Keratinocyte (primary cell): ENCODE measurements around the gene ACADL. TPM values are rescaled to one million over a fixed set of nuclear protein-coding genes. Genes with fewer than 3 reads are reported as not detected.

Experiments
- DNase-seq: peaks from one replicate; pipeline ENCODE4 v3.0.0-alpha.2; 2011; ENCODE audit warnings: low read depth, missing footprints, low spot score
- FAIRE-seq: peaks from 2 replicates; lab custom pipeline; 2011; peaks lifted over from hg19 to GRCh38; lab: Jason Lieb, UNC
- H2AFZ ChIP-seq: 2 replicates; pipeline ENCODE4 v1.6.0; 2012; ENCODE audit warnings: low read length, control low read depth, inconsistent platforms; ENCODE audit not compliant: control insufficient read depth
- H3K27ac ChIP-seq: 2 replicates; pipeline ENCODE4 v1.5.1; 2011; ENCODE audit warnings: low read length; ENCODE audit not compliant: control insufficient read depth, insufficient read depth
- H3K27me3 ChIP-seq: 3 replicates; pipeline ENCODE4 v1.6.0; 2011; ENCODE audit warnings: low read length; ENCODE audit not compliant: control insufficient read depth, insufficient read depth; ENCODE audit errors: extremely low read depth
- H3K36me3 ChIP-seq, 2 experiments: 2 replicates in 1 of 2; 3 replicates in 1 of 2; pipeline ENCODE4 v1.5.1; 2011; ENCODE audit warnings: low read length in 2 of 2, mild to moderate bottlenecking in 1 of 2; ENCODE audit not compliant: control insufficient read depth in 2 of 2, insufficient read depth in 2 of 2; ENCODE audit errors: extremely low read depth in 1 of 2
- H3K4me1 ChIP-seq: 3 replicates; pipeline ENCODE4 v1.5.1; 2011; ENCODE audit warnings: low read length; ENCODE audit not compliant: control insufficient read depth, insufficient read depth; ENCODE audit errors: extremely low read depth
- H3K4me2 ChIP-seq: 3 replicates; pipeline ENCODE4 v1.6.0; 2011; ENCODE audit warnings: low read depth, low read length; ENCODE audit not compliant: control insufficient read depth, insufficient read depth; ENCODE audit errors: extremely low read depth
- H3K4me3 ChIP-seq, 3 experiments: fragments of 200-600 bp in 1 of 3; sonication (generic) in 1 of 3; 2 replicates in 2 of 3; 3 replicates in 1 of 3; pipeline ENCODE4 v1.5.1; 2011 to 2016; ENCODE audit warnings: low read length in 3 of 3, mild to moderate bottlenecking in 3 of 3, control low read depth in 2 of 3, inconsistent platforms in 1 of 3, low read depth in 1 of 3, mixed read lengths in 1 of 3, mixed run types in 1 of 3, moderate library complexity in 1 of 3; ENCODE audit not compliant: control insufficient read depth in 2 of 3, insufficient read depth in 2 of 3; ENCODE audit errors: extremely low read depth in 1 of 3
- H3K79me2 ChIP-seq: 2 replicates; pipeline ENCODE4 v1.6.0; 2012; ENCODE audit warnings: low read length; ENCODE audit not compliant: control insufficient read depth, insufficient read depth
- H3K9ac ChIP-seq: 3 replicates; pipeline ENCODE4 v1.6.0; 2011; ENCODE audit warnings: low read length; ENCODE audit not compliant: control insufficient read depth, insufficient read depth; ENCODE audit errors: extremely low read depth
- H3K9me1 ChIP-seq: 3 replicates; pipeline ENCODE4 v1.6.0; 2011; ENCODE audit warnings: low read length; ENCODE audit not compliant: control insufficient read depth, insufficient read depth; ENCODE audit errors: extremely low read depth
- H3K9me3 ChIP-seq: 2 replicates; pipeline ENCODE4 v1.5.1; 2012; ENCODE audit warnings: low read depth, low read length; ENCODE audit not compliant: control insufficient read depth
- H4K20me1 ChIP-seq: 3 replicates; pipeline ENCODE4 v1.6.0; 2011; ENCODE audit warnings: low read length; ENCODE audit not compliant: control insufficient read depth, insufficient read depth; ENCODE audit errors: extremely low read depth
- EZH2 ChIP-seq: IDR thresholded peaks from one replicate; pipeline ENCODE4 v1.6.1; 2012; ENCODE audit warnings: inconsistent platforms, mild to moderate bottlenecking, low read length, moderate library complexity
- dilution Hi-C: fragments of 300-500 bp; cut with MboI; formaldehyde crosslinking; loops from one replicate; pipeline ENCODE4 v1.7.0; 2020; ENCODE audit warnings: low sequenced_read_pairs; ENCODE audit not compliant: extremely low pct_ligation_motif_present
- polyA plus RNA-seq, 5 experiments: library from polyadenylated mRNA; depleted of rRNA in 3 of 5; stranded (reverse) in 3 of 5; stranded (forward) in 1 of 5; unstranded in 1 of 5; fragments of >200 nt; gene quantifications; 1 replicate in 1 of 5; 2 replicates in 3 of 5; 3 replicates in 1 of 5; pipeline versions ENCODE4 v1.2.1 to v1.2.3, GENCODE V29; 2011 to 2012; ENCODE audit warnings: missing spikeins in 2 of 5, low read depth in 1 of 5, low replicate concordance in 1 of 5
- small RNA-seq, 3 experiments: library from RNA; depleted of rRNA; stranded (forward); fragments of <200 nt; gene quantifications; one replicate each; pipeline ENCODE3, GENCODE V24; 2012; ENCODE audit warnings: low read depth in 3 of 3, low replicate concordance in 1 of 3; ENCODE audit not compliant: insufficient read length in 3 of 3
- TF ChIP-seq, protein P1 (sequence below), 3 experiments: IDR thresholded peaks in 1 of 3; conservative IDR thresholded peaks in 1 of 3; optimal IDR thresholded peaks in 1 of 3; 2 replicates in 2 of 3; 3 replicates in 1 of 3; pipeline versions ENCODE3 to v1.5.1; 2011; ENCODE audit warnings: low read length in 3 of 3, mild to moderate bottlenecking in 3 of 3, moderate library complexity in 2 of 3, control low read depth in 1 of 3, inconsistent platforms in 1 of 3; ENCODE audit not compliant: insufficient read depth in 2 of 3; ENCODE audit errors: extremely low read depth in 1 of 3

The ACADL gene
- polyA plus RNA-seq, 1 donor (not counting 4 experiments of a cell fraction or from before 2014, with no cell fraction given) = 0.10 TPM

- Histone ChIP-seq H3K27me3 (no peaks in the 10 kb centered on the region), H3K4me3 (no peak overlapping the region), H3K36me3 (peaks cover 0 to 4% of the 10 kb centered on the region in 2 experiments), H4K20me1 (no peaks in the 10 kb centered on the region), H2AFZ (no peak overlapping the region), H3K79me2 (no peaks in the 10 kb centered on the region), H3K4me1 (no peaks in the 10 kb centered on the region), H3K9me3 (no peaks in the 10 kb centered on the region), H3K27ac (no peak overlapping the region), H3K4me2 (no peak overlapping the region), H3K9ac (no peak overlapping the region), H3K9me1 (no peaks in the 10 kb centered on the region)
- DNase-seq (no peak), FAIRE-seq (no peak)
- dilution Hi-C loops = no loop called here
- TF ChIP-seq EZH2 = no peak
- TF ChIP-seq, protein P1, sequence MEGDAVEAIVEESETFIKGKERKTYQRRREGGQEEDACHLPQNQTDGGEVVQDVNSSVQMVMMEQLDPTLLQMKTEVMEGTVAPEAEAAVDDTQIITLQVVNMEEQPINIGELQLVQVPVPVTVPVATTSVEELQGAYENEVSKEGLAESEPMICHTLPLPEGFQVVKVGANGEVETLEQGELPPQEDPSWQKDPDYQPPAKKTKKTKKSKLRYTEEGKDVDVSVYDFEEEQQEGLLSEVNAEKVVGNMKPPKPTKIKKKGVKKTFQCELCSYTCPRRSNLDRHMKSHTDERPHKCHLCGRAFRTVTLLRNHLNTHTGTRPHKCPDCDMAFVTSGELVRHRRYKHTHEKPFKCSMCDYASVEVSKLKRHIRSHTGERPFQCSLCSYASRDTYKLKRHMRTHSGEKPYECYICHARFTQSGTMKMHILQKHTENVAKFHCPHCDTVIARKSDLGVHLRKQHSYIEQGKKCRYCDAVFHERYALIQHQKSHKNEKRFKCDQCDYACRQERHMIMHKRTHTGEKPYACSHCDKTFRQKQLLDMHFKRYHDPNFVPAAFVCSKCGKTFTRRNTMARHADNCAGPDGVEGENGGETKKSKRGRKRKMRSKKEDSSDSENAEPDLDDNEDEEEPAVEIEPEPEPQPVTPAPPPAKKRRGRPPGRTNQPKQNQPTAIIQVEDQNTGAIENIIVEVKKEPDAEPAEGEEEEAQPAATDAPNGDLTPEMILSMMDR (optimal IDR thresholded peaks at IDR 0.05 in 1 of 3, IDR thresholded peaks at IDR 0.05 in 1 of 3, conservative IDR thresholded peaks at IDR 0.05 in 1 of 3; ENCODE audit: extremely low read depth in 1 of 3, insufficient read depth in 2 of 3, low read length in 3 of 3) = no peak
Observed at GRCh38 chr2:210147614-210148013, 77.6 kb downstream of the ACADL start.

Small RNA genes lying within 50 kb of the gene (small RNA-seq; reads per million reads assigned to genes)
- 0 reads per million in 3 experiments for gene RF00019

Other genes starting within 250 kb of the ACADL start
- 59.5 to 69.6 TPM (median 67.9 TPM) in 3 replicates for gene RPE, start 222.8 kb downstream of the ACADL start, polyA plus RNA-seq
- gene KANSL1L, start 54.0 kb downstream of the ACADL start, polyA plus RNA-seq = 2.1 to 4.7 TPM (median 3.2 TPM) in 3 replicates
- not detected in 3 replicates for gene MYL1, start 89.7 kb upstream of the ACADL start, polyA plus RNA-seq